GM15510 (cell line): ENCODE data around the gene GNLY.

Experiments used
- POLR2A ChIP-seq: IDR thresholded peaks from 3 replicates; pipeline ENCODE4 v1.6.1; 2011; ENCODE audit warnings: borderline replicate concordance; ENCODE audit not compliant: insufficient read length; ENCODE audit errors: extremely low read depth

The GNLY gene

DNA sequence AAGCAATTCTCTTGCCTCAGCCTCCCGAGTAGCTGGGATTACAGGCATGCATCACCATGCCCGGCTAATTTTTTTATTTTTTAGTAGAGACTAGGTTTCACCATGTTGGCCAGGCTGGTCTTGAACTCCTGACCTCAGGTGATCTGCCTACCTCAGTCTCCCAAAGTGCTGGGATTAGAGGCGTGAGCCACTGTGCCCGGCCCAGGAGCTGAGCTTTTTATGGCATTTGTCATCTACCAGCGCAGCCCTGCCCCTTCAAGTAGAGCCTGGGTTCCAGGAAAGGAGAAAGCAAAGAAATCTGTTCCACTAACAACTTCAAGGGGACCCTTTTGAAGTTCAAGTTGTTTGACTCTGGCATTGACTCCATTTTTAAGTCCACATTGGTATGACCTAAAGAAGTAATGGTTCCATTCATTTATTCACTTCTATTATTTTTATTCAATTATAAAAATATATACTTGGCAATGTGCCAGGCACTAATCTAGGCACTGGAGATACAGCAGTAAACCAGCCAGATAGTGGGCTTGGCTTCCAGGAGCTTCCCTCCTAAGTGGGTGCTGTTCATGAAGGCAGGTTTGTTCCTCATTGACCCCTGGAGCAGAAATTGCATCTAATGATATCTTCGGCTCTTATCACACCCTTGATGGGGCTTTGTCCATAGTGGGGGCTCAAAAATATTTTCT lies 18.2 kb upstream of the GNLY start:
- no peak for TF ChIP-seq POLR2A

DNA sequence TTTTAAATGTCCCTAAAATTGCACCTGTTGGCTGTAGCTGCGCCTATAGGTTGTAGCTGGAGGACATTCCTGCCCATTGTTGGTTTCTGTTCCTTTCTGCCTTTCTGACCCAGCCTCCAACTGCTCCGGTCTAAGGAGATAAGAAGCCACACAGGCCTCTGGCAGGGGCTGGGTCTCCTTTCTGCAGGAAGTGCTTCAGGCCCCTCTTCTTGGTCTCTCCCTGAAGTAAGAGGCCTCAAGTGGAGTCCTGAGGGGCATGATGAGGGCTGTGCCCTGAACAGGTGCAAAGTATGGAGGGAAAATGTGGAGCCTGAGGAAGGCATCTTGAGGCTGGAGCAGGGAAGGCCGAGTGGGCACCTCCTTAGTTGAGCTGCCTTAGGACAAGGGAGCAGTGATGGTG lies 15.8 kb upstream of the GNLY start:
- TF ChIP-seq POLR2A = no peak

DNA sequence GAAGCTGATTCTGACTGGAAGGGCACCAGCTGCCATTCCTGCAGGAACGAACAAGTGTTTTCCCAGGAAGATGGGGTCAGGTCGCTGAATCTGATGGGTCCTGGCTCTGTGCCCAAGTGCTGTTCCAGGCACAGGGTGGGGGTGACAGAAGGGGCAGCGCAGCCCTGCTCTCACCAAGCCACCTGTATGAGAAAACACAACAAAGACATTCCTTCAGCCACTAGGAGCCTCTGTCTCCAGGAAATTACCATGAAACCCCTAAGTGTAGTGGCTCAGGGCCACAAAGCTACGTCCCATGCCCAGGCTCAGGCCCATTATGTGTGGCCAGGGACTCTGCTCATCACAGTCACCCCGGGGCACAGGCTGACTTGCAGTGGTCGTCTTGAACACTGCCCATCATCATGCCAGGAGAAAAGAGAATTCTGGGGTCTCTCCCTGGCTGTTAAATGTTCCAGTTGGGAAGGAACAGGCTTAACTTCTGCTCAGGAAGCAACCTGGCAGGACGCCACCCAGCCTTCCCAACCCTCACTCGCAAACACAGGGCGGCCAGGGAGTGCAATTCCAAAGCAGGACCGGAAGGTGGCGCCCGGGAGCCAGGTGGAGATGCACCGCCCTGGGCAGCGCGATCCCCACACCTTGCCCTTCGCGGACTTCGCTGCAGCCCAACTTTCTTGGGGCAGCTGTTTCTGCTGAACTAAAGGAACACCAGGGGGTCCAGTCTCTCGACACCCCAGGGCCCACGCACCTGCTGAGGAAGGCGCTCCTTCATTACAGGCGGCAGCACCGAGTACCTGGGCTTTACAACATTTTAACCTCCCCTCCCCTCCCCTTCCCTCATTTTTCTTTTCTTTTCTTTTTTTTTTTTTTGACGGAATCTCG lies 15.1 kb upstream of the GNLY start:
- no peak for TF ChIP-seq POLR2A

DNA sequence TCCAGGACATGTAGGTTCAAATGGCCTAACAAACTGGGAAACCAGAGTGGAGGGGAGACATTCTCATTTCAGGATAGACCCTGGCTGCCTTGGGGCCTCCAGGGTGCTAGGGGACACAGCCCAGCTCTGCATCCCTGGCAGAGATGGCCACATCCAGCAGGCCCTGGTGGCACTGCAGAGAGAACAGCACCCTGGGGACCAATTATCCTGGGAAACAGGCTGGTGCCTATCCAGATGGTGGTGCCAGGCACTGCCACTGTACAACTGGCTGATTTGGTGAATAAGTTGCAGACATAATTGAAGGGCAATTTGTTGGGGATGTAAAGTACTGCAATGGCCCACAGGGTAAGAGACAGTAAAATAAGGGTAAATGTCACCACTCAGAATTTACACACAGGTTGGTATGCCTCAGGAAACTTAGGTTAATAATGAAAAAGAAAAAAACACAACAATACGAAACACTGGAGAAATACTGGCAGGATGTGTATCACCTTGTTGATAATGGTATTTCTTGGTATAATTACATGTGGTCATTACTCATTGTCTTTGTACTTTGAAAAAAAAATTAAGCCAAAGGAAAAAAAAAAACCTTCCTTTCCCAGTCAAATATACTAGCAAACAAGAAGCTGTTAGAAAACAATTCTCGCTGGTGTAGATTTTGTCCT lies 13.3 kb upstream of the GNLY start:
- no peak for TF ChIP-seq POLR2A

DNA sequence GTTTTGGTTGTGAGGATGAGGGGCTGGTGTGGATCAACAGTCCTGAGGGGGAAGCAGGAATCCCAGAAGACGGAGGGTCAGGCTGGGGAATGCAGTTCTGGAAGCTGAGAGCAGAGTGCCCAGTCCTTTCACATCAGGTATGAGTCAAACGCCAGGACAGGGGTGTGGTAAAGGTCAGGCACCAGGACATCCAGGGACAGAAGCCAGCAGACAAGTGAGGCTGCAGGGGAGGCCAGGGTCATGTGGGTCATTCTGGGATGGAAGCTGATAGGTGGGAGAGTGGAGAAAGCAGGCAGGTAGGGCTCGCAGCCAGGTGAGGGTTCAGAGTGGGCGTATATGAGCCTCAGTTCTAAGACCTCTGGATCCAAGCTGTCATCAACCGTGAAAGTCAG lies 12.8 kb upstream of the GNLY start:
- no peak for TF ChIP-seq POLR2A

DNA sequence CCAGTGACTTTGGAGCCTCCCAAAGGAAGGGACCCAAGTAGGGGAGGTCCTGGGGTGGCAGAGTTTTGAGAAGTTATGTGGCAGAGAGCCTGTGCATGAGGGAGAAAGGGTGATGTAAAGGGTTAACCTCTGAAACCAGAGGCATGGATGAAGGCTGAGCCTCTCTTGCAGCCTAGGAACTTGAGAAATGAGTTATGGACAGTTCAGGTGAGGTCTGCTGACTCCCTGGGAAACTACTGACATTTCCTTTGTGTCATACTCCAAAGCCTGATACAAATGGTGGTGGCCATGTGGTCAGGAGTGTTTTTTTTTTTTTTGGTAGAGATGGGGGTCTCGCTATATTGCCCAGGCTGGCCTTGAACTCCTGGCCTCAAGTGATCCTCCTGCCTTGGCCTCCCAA lies 12.4 kb upstream of the GNLY start:
- no peak for TF ChIP-seq POLR2A

DNA sequence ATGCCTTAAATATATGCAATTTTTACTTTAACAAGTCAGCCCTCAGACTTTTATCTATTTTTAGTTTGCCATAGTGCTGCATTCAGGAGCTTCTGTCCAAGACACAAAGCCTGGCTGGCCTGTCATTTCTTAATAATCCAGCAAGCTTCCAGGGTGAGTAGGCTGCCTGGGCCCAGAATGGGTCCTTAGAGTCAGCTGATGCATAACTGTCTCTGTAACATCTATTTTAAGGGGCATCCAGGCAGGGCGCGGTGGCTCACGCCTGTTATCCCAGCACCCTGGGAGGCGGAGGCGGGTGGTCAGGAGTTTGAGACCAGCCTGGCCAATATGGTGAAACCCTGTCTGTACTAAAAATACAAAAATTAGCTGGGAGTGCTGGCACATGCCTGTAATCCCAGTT lies 11.8 kb upstream of the GNLY start:
- no peak for TF ChIP-seq POLR2A

DNA sequence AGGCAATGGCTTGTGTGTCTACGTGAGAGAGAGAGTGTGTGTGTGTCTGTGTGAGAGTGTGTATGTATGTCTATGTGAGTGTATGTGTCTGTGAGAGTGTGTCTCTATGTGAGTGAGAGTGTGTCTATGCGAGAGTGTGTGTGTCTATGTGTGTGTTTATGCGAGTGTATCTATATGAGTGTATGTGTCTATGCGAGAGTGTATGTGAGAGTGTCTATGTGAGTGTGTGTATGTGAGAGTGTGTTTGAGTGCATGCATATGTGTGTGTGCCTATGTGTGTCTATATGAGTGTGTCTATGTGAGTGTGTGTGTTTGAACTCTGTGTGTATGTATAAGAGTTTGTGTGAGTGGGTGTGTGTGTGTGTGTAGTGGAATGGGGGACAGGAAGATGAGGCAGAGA lies 9.8 kb upstream of the GNLY start:
- TF ChIP-seq POLR2A = no peak

DNA sequence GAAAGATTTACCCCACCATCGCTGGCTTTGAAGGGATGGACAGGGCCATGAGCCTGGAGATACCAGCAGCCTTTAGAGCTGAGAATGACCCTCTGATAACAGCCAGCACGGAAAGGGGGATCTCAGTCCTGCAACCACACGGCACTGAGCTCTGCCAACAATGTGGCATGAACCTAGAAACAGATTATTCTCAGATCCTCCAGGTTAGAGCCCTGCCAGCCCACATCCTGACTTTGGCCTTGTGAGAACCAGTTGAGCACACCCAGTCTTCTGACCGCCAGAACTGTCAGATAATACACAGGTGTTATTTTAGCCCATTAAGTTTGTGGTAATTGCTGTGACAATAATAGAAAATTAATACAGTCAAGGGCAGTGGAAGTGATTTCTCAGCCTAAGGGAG lies 9.4 kb upstream of the GNLY start:
- no peak for TF ChIP-seq POLR2A

DNA sequence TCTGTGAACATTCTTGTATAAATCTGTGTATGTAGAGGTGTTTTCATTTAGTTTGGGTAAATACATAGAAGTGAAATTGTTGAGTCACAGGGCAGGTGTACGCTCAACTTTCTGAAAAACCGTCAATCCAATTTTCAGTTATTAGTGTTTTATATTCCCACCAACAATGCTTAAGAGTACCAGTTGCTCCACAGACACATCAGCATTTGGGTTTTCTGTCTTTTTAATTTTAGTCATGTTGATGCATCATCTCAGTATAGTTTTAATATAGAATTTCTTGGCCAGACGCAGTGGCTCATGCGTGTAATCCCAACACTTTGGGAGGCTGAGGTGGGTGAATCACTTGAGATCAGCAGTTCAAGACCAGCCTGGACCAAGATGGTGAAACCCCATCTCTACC lies 3.2 kb upstream of the GNLY start:
- TF ChIP-seq POLR2A = no peak

DNA sequence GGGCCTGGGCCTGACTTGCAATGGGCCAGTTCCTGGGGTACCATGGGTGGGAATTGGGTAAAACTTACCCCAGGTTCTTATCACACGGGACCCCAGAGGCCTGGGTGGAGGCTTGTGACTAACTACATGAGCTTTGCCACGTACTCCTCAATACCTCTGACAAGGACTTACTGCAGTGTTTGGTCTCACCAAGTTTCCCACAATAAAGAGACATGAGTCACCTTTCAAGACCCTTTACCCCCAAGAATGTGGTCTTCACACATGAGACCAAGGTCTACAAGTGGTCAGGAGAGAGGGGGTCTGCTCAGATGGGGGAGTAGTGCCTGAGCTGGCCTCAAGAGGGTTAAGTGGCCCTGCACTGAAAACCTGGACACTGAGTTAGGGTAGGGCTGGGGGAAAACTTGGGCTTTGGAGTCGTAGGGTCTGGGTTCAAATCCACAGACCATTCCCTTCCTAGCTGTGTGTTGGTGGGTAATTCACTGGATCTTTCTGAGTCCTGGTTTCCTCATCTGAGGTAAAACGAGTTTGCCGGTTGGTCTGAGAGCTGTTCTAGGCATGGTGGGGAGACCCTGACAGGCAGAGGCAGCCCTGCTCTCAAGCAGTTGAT lies 2.0 kb upstream of the GNLY start:
- no peak for TF ChIP-seq POLR2A

DNA sequence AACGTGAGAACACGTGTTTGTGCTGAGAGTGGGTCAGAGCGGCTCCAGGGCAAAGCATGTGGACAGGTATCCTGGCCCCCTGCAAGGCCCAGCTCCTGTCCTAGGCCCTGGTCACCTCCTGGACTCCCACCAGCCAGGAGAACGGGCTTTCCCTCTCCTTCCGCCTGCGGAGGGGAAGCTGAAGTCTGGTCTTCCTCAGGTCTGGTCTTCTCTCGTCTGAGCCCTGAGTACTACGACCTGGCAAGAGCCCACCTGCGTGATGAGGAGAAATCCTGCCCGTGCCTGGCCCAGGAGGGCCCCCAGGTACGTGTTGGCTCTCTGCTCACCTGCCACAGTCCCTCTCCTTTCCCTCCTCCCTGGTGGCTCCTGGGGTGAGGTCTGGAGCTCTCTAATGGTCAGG lies 963 bp downstream of the GNLY start:
- TF ChIP-seq POLR2A = no peak

DNA sequence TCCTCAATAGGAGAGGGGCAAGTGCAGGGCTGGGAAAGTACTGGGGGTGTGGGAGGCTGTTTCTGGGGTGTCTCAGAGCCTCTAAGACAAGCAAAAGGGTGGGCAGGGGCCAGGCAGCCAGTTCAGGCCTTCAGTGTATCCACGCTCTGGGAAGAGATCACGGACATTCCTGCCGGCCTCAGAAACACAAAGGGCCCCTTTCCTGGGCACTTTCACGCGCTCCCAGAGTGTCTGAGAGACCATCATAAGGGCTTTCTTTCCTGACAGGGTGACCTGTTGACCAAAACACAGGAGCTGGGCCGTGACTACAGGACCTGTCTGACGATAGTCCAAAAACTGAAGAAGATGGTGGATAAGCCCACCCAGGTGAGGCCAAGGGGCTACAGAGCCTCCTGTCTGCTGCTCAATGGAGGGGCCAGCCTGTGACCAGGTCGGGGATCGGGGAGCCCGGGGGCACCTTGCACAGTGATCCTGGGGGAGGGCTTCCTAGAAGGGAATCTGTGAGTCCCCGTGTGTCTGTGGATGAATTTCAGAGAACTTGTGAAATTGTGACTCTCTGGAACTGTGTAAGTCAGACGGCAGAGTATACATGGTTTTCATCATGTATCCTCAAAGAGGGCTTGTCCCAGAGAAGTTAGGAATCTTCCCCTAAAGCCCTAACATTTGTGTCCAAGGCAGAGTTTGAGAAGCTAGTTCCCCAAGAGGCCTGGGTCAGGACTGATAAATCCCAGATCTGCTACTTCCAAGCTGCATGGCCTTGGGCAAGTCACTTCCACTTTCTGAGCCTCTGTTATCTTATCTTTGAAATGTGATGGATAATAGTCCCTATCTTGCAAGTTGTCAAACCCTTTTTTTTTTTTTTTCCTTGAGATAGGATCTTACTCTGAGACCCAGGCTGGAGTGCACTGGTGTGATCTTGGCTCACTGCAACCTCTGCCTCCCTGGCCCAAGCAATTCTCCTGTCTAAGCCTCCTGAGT lies 1.8 kb downstream of the GNLY start:
- TF ChIP-seq POLR2A = no peak

DNA sequence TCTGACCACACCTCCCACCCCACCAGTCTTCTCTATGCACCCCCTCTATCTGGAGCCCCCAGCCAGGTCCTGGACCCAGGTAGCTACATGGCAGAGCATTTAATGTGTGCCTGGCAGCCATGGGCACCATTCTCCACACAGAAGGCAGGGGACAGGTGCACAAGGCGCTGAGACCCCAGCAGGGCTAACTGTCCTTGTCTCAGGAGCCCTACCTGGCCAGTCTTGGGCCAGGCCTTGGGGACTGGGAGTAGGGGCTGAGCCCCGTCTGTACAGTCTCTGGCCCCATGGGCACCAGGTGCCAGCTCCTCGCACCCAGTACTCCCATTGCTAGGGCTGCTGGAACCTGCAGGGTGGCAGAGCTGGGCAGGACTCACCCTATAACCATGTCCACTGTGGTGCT lies 2.9 kb downstream of the GNLY start:
- TF ChIP-seq POLR2A = no peak

DNA sequence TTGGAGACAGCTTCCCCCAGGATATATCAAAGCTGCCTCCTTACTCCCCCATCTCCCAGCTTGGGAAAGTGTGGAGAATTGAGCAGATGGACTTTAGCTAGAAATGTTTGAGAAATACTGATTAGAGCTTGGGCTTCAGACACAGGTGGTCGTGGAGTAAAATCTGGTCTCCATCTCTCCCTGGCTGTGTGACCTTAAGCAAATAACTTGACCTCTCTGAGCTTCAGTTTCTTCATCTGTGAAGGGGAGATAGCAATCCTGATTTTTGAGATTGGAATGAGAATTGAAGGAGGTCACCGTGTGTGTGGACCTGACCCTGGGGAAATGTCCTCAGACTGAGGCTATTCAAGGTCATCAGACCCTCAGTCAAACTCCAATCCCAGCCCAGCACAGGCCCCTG lies 3.6 kb downstream of the GNLY start:
- TF ChIP-seq POLR2A = no peak
